Activated T-cell treated with anti-CD3 and anti-CD28 coated beads for 48 hours (primary cell): ENCODE measurements around the gene ABCC11.
A peak's percentile ranks its signal among the peaks of the same experiment; 100 is the strongest.
"Not testable (repeated sequence)": the region's sequence is repeated elsewhere in the genome, so short reads cannot be mapped to it uniquely, and the experiment has no call there.

Source experiments
- DNase-seq: peaks from one replicate; pipeline ENCODE4 v3.0.0-alpha.2; 2020; ENCODE audit warnings: low read depth

Gene ABCC11

DNA sequence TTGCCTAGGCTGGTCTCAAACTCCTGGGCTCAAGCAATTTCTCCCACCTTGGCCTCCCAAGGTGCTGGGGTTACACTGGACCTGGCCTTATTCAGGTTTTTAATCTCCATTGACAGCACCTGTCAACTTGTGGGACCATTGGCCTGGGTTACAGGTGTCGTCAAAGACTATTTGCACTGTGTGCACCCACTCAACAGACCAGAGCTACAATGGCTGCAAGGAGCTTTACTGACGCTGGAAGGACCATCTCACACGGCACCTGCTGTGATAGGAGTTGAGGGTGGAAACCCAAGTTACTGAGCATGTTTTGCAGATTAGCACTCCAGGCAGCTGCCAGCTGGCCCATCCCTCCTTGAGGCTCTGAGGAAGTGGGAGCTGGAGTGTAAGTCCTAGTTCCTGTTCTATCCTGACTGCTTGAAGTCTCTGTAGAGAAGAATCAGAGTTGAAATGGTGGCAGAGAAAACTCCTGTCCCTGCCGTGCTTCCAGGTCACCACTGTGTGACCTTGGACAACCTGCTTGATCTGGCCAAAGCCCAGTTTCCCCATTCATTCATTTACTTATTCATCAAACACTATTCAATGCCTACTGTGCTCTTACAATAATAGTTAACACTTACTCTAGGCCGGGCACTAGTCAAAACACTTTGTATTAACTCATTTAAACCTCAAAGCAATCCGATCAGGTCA is 45.7 kb downstream of the ABCC11 start:
- no peak for DNase-seq

DNA sequence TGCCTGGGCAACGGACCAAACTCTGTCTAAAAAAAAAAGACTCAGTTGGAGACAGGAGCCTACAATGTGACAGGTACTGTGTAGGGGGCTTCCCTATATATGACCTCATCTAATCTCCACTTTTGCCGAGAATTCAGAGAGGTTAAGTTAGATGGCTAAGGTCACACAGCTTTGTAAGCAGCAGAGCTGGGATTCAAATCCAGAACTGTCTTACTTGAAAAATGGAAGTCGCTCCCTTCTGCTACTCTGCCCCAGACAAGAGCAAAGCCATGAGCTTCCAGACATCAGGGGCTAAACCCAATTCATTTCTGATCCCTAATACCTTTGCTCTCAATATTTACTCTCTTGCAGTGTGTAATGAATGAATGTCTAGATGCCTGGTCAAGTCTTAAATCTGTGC is 50.0 kb downstream of the ABCC11 start:
- DNase-seq, result no peak

DNA sequence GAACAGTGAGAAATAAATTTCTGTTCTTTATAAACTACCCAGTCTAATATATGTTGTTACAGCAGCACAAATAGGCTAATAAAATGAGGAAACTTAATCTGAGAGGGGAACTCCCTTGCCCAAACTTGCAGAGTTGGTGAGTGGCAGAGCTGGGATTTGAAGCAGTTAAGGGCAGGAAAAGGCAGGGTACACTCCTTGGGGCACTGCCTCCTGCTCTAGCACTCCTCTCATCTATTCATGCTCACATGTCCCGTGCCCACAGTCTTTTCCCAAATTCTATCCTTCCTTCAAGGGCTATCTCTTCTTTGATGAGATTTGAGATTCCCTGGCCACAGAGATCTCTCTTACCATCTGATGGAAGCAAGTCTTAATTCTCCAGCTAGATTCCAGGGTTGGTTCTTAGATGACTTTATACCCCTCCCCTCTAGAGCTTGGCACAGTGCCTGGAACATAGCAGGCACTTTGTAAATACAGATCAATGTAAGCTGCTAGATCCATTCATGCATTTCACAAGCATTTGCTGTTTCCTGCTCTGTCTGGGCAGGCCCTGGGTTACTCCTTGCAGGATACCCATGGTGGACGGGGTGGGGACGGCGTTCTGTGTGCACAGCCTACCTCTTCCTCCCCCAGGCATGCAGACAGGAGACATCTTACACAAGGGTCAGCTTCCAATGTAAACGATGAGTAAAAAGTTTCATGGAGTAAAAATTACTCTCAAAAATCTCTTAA is 52.3 kb downstream of the ABCC11 start:
- no peak for DNase-seq

DNA sequence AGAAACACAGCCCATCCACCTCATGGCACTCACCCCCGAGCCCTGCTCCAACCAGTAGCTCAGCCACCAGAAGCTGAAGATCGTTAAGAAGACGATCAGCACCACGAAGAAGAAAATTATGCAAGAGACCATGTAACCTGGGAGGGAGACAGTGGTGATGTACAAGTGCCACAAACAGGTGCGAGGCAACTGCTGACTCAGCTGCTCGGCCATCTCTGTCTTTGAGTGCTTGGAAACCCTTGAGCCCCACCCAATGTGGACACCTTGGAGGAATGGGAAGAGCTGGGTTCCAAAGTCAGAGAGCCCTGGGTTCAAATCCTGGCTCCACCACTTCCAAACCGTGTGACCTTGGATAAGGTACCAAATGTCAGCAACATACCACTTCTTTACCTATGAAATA is 53.5 kb downstream of the ABCC11 start:
- DNase-seq, result no peak

DNA sequence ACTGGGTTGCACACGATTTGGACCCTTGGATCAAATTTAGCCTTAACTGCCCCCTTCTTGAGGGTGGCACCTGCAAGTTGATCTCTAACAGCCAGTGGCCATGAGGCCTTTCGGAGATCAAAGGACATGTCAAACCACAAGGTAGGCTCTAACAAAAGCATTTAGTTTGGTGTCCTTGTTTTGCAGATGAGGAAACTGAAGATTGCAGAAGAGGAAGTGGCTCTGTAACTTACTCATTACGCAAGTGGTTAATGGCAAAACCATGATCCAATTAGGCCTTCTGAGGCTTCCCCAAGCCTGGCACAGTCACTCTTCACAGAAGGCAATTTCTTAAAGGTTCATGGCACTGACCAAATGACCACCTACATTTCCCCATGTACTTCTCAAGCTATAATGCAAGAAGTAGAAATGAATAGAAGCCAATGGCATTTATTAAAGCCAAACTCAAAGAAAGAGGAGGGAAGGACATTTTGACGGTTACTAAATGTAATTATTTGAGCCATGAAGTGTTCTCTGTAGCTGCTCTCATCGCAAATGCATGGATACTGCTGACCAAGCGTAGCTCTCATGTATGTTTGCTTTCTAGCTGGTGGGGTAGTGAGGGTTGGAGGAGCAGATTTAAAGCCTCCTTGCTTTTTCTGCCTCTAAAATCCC is 58.8 kb downstream of the ABCC11 start:
- DNase-seq, result no peak

DNA sequence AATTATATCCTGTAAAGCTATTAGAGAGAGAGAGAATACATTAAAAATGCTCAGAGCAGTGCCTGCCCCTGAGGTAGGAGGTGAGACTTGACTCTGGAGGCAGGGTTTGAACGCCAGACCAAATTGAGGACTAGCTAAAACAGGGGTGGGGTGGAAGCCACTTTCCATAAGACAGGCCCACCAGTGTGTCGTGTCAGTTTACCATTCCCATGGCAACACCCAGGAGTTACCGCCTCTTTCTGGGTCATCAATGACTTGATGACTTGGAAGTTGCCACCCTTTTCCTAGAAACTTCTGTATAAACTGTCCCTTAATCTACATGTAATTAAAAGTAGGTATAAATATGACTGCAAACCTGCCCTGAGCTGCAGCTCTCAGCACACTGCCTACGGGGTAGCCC is 59.6 kb downstream of the ABCC11 start:
- DNase-seq, result no peak

DNA sequence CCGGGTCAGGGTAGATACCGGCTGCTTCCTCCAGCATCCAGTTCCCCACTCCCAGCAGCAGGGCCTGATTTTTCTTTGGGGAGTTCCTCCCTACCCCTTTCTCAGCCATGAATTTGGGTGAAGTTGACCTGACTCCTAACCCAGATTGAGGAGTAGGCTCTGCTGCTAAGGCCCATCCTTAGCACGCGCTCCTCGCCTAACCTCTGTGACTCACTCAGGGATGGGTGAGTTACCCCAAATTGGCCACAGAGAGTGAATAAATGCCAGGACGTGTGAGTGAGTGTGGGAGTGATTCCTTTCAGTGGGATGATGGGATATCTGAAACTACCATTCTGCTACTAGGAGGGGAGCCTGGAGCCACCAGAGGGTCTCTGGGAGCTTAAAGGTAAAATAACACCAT is 62.7 kb downstream of the ABCC11 start:
- DNase-seq, result no peak

DNA sequence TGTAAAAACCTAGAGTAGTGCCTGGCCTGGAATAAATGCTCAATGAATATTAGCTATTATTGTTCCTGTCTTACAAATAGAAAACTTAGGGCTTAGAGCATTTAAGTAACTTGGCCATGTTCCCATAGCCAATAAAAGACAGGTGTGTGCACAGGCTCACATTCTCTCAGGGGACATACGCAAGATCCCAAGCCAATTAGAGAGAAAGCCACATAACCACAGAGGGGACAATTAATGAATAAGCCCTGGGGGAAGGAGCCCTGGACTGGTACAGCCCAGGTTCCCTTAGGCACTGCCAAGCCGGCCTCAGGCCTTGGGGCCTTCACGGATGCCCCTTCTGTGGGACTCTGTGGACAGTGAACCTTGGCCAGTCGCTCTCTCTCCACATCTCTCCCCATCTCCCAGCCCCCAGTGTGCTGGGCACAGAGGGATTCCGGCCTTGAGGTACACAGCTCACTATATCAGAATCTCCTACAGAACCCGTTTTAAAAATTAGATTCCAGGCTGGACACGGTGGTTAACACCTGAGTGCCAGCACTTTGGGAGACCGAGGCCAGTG is 64.3 kb downstream of the ABCC11 start:
- DNase-seq, result no peak

DNA sequence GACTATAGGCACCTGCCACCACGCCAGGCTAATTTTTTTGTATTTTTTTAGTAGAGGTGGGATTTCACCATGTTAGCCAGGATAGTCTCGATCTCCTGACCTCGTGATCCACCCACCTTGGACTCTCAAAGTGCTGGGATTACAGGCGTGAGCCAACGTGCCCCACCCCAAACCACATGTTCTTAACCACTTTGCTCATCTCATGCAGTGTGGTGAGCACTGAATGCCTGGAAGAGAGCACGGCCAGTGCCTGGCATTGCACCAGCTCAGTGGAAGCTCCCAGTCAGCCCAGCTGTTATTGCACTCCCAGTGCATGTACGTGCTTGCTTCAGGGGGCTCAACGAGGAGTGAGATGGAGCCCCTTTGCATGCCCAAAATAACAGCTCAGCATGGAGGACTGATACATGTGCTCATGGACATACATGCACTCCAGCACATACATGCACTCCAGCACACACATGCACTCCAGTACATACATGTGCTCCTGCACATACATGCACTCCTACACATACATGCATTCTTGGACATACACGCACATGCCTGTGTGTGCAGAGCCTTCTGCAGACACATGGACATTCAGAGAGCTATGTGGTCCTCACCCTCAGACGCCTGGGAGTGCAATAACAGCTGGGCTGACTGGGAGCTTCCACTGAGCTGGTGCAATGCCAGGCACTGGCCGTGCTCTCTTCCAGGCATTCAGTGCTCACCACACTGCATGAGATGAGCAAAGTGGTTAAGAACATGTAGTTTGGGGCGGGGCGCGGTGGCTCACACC is 65.4 kb downstream of the ABCC11 start:
- not testable (repeated sequence) for DNase-seq

DNA sequence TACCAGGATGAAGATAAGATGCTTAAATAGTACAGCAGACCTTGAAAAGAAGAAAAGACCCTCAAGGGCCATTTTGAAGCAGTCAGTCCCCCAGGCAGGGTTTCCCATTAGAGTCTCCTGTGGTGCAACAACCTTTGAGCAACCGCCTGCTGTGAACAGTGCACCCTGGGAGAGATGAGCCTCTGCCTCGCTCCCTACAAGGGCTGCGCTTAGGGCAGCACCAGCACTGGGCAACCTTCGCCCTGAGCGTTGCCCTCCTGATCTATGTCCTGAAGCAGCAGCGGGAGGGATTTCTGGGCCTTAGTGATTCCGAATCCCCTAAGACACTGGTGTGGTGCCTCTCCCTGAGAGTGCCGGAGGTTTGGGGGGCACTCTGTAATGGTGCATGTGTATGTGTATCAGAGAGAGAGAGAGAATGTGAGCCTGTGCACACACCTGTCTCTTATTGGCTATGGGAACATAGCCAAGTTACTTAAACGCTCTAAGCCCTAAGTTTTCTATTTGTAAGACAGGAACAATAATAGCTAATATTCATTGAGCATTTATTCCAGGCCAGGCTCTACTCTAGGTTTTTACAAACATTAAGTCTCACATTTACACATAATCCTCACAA is 66.4 kb downstream of the ABCC11 start:
- DNase-seq, result no peak

DNA sequence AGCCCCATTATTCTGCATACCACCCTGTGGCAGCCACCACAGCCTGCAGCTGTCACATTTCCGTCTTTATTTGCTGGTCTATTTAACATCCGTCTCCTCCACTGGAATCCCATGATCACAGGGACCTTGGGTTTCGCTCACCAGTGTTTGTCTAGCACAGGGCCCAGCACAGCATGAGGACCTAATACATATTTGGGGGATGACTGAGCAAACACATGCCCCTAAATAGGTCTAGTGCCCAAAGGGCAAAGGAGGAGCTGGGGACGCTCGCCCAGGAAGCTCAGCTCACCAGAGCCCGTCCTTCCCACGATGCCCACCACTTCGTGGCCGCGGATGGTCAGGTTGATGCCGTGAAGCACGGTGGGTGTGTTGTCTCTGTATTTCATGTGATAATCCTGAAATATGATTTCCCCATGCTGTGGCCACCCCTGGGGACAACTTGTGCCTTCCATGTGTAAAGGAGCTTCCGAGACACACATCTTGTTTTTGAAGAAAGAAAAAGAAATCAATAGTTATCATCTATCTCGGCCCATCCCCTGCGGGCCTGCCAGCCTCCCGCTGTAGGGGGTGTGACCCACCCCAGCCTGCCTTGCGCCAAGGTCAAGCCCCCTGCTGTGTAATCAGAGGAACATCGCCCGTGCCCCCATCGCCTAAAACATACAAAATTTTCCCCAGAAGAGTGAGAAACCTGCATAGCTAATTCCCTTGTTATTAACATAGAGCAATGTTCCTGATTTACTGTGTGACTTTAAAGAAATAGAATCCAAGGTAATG is 70.5 kb downstream of the ABCC11 start:
- no peak for DNase-seq

DNA sequence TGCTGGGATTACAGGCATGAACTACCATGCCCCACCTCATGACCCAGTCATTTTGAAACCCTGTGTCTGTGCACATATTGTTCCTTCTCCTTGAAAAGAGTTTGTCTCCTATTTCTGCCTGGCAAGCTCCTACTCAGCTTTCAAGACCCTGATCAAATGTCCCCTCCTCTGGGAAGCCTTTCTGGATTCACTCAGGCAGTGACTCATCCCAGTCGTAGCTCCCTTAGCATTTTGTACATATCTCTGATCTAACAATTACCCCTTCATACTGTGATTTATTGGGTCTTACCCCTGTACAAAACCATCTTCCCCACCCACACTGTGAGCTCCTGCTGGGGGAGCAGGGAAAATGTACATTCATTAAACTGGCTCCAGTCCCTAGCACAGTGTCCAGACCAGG is 73.5 kb downstream of the ABCC11 start:
- DNase-seq, result no peak

DNA sequence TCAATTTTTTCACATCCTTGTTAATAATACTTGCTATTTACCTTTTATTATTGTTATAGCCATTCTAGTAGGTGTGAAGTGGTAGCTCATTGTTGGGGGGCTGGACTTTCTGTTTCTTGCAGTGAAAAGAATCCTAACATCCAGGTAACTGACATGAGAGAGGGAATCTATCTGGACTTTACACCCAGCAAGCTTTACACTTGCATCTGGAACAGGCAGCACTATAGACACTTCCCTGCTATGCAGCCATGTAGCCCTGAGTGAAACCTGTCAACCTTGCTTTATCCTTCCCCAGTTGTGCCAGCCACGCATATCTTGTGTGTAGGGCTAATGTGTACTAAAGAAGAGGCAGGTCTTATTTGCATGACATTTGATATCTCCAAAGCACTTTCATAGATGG is 74.7 kb downstream of the ABCC11 start:
- DNase-seq, result no peak

DNA sequence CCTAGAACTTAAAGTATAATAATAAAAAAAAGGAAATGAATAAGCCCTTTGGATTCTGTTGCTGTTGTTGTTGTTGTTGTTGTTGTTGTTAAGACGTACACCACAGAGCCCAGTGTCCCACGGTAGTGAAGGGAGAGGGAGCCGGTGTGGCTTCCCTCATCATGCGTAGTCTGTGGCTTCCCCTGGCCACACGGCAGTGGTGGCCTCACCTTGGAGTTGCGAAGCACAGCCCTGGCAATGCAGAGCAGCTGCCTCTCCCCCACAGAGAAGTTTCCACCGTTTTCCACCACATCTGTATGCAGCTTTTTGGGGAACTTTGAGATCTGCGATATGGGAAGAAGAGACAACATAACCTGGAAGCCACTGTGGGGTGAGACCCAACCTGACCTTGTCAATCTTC is 77.4 kb downstream of the ABCC11 start:
- no peak for DNase-seq

DNA sequence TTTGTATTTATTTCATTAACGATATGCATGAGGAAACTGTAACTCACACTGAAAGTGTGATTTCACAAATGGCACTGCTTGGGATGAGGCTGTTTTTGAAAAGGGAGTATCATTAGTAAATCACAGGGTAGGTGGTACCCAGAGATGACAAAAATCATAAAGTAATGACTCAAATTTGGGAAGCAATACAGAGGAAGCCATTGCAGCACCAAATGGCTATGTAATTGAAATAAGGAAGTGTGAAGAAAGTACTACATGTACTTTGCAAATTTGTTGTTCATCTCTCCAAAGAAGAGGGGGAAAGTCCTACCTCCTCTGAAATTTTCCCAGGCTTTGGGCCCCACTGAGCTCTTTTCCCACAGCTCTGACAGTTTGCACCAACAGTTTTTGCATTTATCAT is 79.3 kb downstream of the ABCC11 start:
- no peak for DNase-seq

DNA sequence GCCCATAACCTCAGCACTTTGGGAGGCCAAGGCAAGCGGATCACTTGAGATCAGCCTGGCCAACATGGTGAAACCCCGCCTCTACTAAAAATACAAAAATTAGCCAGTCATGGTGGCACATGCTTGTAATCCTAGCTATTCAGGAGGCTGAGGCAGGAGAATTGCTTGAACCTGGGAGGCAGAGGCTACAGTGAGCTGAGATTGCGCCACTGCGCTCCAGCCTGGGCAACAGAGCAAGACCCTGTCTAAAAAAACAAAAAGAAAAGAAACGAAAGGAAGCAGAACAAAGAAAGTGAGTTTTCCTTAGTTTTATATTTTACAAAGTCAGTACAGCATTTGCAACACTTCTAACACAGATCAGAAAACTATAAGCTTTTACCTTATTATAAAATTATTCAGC is 80.7 kb downstream of the ABCC11 start:
- DNase-seq, result not testable (repeated sequence)

DNA sequence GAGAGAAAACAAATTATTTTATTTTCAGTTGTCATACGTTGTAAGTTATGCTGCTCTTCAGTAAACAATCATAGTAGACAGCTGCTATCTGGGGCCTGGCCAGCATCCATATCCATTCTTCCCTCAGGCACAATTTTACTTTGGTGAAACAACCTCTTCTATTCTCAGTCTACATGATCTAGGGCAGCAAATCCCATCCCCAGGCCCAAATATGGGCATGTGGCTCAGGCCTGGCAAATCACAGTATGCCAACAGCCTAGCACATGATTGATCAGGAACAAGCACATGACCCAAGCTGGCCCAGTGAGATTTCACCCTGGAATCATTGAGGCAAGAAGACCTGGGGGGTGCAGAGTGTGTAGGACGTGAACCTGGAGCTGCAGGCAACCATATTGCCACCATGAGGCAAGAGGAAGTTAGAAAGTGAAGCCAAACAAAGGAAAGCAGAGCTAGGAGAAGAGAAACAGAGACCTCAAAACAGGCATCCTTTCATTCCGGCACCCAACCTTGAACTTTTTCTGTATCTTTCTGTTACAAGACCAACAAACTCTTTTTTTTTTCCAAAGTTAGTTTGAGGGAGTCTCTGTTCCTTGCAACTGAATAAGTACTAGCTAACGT is 81.3 kb downstream of the ABCC11 start:
- DNase-seq, result no peak

DNA sequence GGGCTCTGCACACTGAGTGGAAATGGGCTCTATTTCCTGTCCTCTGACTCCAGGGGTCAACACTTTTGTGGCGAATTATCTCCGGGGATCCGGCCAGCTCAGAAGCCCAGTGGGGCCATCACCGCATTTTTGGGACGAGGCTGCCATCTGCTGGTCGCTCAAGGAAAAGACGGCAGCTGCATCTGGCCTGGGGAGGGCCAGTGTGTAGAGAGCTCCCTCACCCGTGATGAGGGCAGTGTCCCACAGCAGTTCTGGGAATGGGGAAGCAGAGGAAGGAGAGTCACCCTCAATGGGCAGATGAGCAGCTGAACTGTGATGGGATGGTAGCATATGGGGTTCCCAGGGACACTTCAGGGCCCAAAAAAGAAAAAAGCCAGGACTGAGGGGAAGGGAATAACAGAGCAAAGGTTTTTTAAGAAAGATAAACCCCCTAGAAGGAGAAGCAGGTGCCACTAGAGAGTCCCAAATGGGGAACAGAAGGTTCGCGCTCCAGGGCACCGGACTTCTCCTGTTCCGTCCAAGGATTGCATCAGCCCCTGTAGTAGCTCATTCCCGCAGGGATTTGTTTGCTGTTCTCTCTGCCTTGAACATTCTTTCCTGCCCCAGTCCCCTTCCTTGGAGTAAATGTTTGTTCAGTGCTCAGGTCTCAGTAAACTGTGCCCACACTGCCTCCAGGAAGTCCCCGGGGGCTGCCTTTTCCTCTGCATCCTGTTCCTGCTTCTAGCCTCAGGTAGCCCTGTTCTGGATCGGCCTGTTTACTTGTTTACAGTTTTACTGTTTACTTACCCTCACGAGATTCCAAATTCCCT is 82.2 kb downstream of the ABCC11 start:
- DNase-seq, result peak; percentile 47

DNA sequence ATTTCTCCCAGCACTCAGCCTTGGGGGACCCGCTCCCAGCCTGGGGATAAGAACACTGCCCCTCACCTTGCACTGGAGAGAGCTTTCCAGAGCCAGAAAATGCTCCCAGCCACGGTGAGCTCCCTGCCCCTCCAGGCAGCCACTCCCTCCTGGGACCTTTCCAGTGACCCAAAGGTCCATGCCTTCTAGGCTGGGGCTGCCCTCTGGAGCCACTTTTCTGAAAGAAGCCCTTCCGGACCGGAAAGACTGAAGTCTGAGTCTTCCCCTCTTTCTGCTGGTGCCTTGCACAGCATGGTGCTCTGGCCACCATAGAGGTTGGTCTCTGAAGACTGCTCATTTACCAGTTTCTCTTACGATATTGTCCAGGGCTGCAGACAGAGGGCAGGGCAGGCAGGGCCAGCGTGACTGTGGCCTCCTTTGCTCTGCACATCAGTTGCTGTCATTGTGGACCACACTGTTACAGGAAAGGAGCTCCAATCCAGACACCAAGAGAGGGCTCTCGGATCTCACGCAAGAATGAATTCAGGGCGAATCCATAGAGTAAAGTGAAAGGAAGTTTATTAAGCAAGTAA is 84.4 kb downstream of the ABCC11 start:
- DNase-seq, result no peak
